HepG2 (cell line): Measurements from ENCODE around the gene CBLB. TPM values are rescaled to one million over a fixed set of nuclear protein-coding genes. Genes with fewer than 3 reads are reported as not detected.
A peak's percentile ranks its signal among the peaks of the same experiment; 100 is the strongest.

Experiments
- DNMT1 ChIP-seq: sonication (generic); formaldehyde crosslinking; IDR thresholded peaks from 2 replicates; pipeline ENCODE4 v1.5.1; 2020; ENCODE audit warnings: mild to moderate bottlenecking, missing genetic modification reagents
- HIVEP1 ChIP-seq: sonication (generic); formaldehyde crosslinking; IDR thresholded peaks from 2 replicates; pipeline ENCODE4 v1.4.0; 2020; ENCODE audit warnings: mild to moderate bottlenecking, missing genetic modification reagents
- HOXA7 ChIP-seq: sonication (generic); formaldehyde crosslinking; IDR thresholded peaks from 2 replicates; pipeline ENCODE4 v1.8.1; 2022; ENCODE audit warnings: mild to moderate bottlenecking, missing genetic modification reagents, moderate library complexity
- JUN ChIP-seq: sonication (generic); formaldehyde crosslinking; IDR thresholded peaks from 2 replicates; pipeline ENCODE4 v1.4.0; 2020; ENCODE audit warnings: mild to moderate bottlenecking, missing genetic modification reagents
- JUNB ChIP-seq: sonication (generic); formaldehyde crosslinking; IDR thresholded peaks from 2 replicates; pipeline ENCODE4 v1.8.0; 2022; ENCODE audit warnings: missing genetic modification reagents, mild to moderate bottlenecking, borderline replicate concordance
- MTA1 ChIP-seq: sonication (generic); formaldehyde crosslinking; IDR thresholded peaks from 2 replicates; pipeline ENCODE4 v1.4.0; 2020; ENCODE audit warnings: missing genetic modification reagents, mild to moderate bottlenecking, borderline replicate concordance
- NFIC ChIP-seq: IDR thresholded peaks from 2 replicates; pipeline ENCODE4 v1.6.1; 2012; ENCODE audit warnings: mild to moderate bottlenecking, low read length, inconsistent platforms
- PAWR ChIP-seq: sonication (generic); formaldehyde crosslinking; IDR thresholded peaks from 2 replicates; pipeline ENCODE4 v1.4.0; 2020; ENCODE audit warnings: missing genetic modification reagents, mild to moderate bottlenecking, borderline replicate concordance
- PHF20 ChIP-seq: sonication (generic); formaldehyde crosslinking; IDR thresholded peaks from 2 replicates; pipeline ENCODE4 v1.5.0; 2020; ENCODE audit warnings: mild to moderate bottlenecking, missing genetic modification reagents
- POLR2A ChIP-seq, 2 experiments: IDR thresholded peaks; 2 replicates each; pipeline ENCODE4 v1.6.1; 2011; ENCODE audit warnings: low read depth in 2 of 2, low read length in 2 of 2, mild to moderate bottlenecking in 1 of 2, moderate library complexity in 1 of 2; ENCODE audit not compliant: insufficient read depth in 1 of 2
- SMARCE1 ChIP-seq: fragments of 450-650 bp; IDR thresholded peaks from 2 replicates; pipeline ENCODE4 v1.6.1; 2017; ENCODE audit warnings: borderline replicate concordance
- THYN1 ChIP-seq: sonication (generic); formaldehyde crosslinking; IDR thresholded peaks from 2 replicates; pipeline ENCODE4 v1.8.1; 2023; ENCODE audit warnings: low read depth, mild to moderate bottlenecking, moderate library complexity, missing genetic modification reagents, borderline replicate concordance
- TOE1 ChIP-seq: sonication (generic); formaldehyde crosslinking; IDR thresholded peaks from 2 replicates; pipeline ENCODE4 v1.4.0; 2020; ENCODE audit warnings: mild to moderate bottlenecking, missing genetic modification reagents
- ZNF160 ChIP-seq: sonication (generic); formaldehyde crosslinking; IDR thresholded peaks from 2 replicates; pipeline ENCODE4 v1.8.0; 2022; ENCODE audit warnings: mild to moderate bottlenecking, inconsistent platforms, missing genetic modification reagents
- ZNF253 ChIP-seq: sonication (generic); formaldehyde crosslinking; IDR thresholded peaks from 2 replicates; pipeline ENCODE4 v1.8.0; 2022; ENCODE audit warnings: mild to moderate bottlenecking, missing genetic modification reagents, borderline replicate concordance
- ZNF556 ChIP-seq: sonication (generic); formaldehyde crosslinking; IDR thresholded peaks from 2 replicates; pipeline ENCODE4 v1.4.0; 2020; ENCODE audit warnings: mild to moderate bottlenecking, missing genetic modification reagents, borderline replicate concordance
- ZNF562 ChIP-seq: sonication (generic); formaldehyde crosslinking; IDR thresholded peaks from 2 replicates; pipeline ENCODE4 v1.8.0; 2022; ENCODE audit warnings: missing genetic modification reagents, borderline replicate concordance
- ZNF563 ChIP-seq: sonication (generic); formaldehyde crosslinking; IDR thresholded peaks from 2 replicates; pipeline ENCODE4 v1.8.0; 2022; ENCODE audit warnings: mild to moderate bottlenecking, moderate library complexity, missing genetic modification reagents
- ZNF75D ChIP-seq: sonication (generic); formaldehyde crosslinking; IDR thresholded peaks from 2 replicates; pipeline ENCODE4 v1.8.1; 2023; ENCODE audit warnings: missing genetic modification reagents, mild to moderate bottlenecking, borderline replicate concordance
- polyA plus RNA-seq, 8 experiments: library from polyadenylated mRNA; depleted of rRNA in 3 of 8; stranded (reverse) in 7 of 8; unstranded in 1 of 8; fragments of >200 nt; fragmentation: Illumina TruSeq in 4 of 8; extraction: Trizol in 4 of 8; gene quantifications; 2 replicates each; pipeline versions ENCODE4 v1.2.1 to v1.2.3, GENCODE V29; 2011 to 2016; ENCODE audit warnings: low read depth in 4 of 8, missing spikeins in 1 of 8, mixed read lengths in 1 of 8; ENCODE audit not compliant: insufficient read depth in 1 of 8
- total RNA-seq, 5 experiments: library from RNA; depleted of rRNA; stranded (reverse); fragments of >200 nt; fragmentation: Illumina TruSeq; extraction: Trizol; gene quantifications; 2 replicates each; pipeline ENCODE4 v1.2.3, GENCODE V29; 2016; ENCODE audit warnings: low read depth in 1 of 5
- TF ChIP-seq, protein P1 (sequence below): IDR thresholded peaks from 2 replicates; pipeline ENCODE4 v1.6.1; 2018; ENCODE audit warnings: missing genetic modification reagents, mild to moderate bottlenecking, missing compliant biosample characterization
- TF ChIP-seq, protein P2 (sequence below): sonication (generic); formaldehyde crosslinking; IDR thresholded peaks from 2 replicates; pipeline ENCODE4 v1.5.0; 2020; ENCODE audit warnings: missing genetic modification reagents
- TF ChIP-seq, protein P3 (sequence below): sonication (generic); formaldehyde crosslinking; IDR thresholded peaks from 2 replicates; pipeline ENCODE4; 2020; ENCODE audit warnings: missing genetic modification reagents, mild to moderate bottlenecking, borderline replicate concordance
- TF ChIP-seq, protein P4 (sequence below): sonication (generic); formaldehyde crosslinking; conservative IDR thresholded peaks from 2 replicates; pipeline ENCODE4 v1.8.0; 2022; ENCODE audit warnings: mild to moderate bottlenecking, moderate library complexity, missing genetic modification reagents

CBLB gene
- total and polyA plus RNA-seq, 2 of the 13 experiments (the other 11 are each of a cell fraction or from before 2014, with no cell fraction given), result 9.8 to 16.4 TPM

DNA sequence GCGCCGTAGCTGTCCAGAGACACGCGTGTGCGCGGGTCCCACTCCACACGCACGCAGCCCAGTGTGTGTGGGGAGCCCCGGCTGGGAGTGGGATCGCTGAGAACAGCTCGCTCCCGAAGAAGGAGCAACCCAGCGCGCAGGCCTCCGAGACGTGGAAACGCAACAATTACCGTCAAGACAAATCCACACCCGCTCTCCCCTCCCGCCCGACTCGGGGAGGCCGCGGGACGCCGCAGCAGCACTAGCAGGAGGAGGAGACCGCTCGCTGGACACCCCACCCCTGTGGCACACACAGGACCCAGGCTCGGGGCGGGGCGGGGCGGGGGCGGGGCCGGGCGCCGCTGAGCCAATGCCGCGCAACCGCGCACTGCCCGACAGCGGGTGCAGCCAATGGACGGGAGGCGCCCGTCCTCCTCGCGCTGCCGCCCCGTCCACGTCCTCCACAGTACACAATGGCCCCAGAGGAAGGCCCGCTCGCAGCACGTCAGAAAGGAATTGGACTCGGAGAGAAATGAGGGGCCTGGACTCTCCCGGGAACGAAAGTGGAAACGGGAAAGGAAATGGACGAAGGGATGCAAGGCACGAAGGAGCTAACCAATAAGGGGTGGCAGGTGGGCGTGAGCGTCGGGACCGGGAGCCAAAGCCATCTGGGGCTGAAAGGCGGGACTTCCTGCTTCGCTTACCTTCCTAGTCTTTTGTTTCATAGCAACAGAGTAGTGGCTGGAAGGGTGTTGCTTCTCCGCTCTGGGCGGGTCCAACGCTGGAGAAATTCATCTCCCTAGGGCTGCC lies at the start of gene CBLB (continued):
- TF ChIP-seq NFIC (no peak), THYN1 (no peak), PHF20 (CRISPR knock-in tag) (peak; percentile 52; the same call in 1 of the 2 replicates), HIVEP1 (CRISPR knock-in tag) (no peak), ZNF562 (no peak), ZNF556 (peak; percentile 60; the same call in 1 of the 2 replicates), SMARCE1 (no peak), TOE1 (no peak), JUN (CRISPR knock-in tag) (no peak), MTA1 (0 out of 2 replicates have a peak, but pooled peaks have one; percentile 79), ZNF253 (CRISPR knock-in tag) (no peak; the same call in 1 of the 2 replicates), HOXA7 (no peak), PAWR (CRISPR knock-in tag) (no peak), ZNF160 (no peak), ZNF75D (no peak), JUNB (CRISPR knock-in tag) (no peak), DNMT1 (CRISPR knock-in tag) (no peak), ZNF563 (CRISPR knock-in tag) (no peak), POLR2A (IDR thresholded peaks at IDR 0.05; ENCODE audit: insufficient read depth in 1 of 2, low read depth in 2 of 2, low read length in 2 of 2) (peak; percentile 48 to 73; a peak in 3 of 4 replicates)
- TF ChIP-seq, protein P1, sequence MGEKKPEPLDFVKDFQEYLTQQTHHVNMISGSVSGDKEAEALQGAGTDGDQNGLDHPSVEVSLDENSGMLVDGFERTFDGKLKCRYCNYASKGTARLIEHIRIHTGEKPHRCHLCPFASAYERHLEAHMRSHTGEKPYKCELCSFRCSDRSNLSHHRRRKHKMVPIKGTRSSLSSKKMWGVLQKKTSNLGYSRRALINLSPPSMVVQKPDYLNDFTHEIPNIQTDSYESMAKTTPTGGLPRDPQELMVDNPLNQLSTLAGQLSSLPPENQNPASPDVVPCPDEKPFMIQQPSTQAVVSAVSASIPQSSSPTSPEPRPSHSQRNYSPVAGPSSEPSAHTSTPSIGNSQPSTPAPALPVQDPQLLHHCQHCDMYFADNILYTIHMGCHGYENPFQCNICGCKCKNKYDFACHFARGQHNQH (CRISPR knock-in tag), result peak; percentile 72; the same call in 1 of the 2 replicates
- TF ChIP-seq, protein P2, sequence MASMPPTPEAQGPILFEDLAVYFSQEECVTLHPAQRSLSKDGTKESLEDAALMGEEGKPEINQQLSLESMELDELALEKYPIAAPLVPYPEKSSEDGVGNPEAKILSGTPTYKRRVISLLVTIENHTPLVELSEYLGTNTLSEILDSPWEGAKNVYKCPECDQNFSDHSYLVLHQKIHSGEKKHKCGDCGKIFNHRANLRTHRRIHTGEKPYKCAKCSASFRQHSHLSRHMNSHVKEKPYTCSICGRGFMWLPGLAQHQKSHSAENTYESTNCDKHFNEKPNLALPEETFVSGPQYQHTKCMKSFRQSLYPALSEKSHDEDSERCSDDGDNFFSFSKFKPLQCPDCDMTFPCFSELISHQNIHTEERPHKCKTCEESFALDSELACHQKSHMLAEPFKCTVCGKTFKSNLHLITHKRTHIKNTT (CRISPR knock-in tag), result no peak
- TF ChIP-seq, protein P3, sequence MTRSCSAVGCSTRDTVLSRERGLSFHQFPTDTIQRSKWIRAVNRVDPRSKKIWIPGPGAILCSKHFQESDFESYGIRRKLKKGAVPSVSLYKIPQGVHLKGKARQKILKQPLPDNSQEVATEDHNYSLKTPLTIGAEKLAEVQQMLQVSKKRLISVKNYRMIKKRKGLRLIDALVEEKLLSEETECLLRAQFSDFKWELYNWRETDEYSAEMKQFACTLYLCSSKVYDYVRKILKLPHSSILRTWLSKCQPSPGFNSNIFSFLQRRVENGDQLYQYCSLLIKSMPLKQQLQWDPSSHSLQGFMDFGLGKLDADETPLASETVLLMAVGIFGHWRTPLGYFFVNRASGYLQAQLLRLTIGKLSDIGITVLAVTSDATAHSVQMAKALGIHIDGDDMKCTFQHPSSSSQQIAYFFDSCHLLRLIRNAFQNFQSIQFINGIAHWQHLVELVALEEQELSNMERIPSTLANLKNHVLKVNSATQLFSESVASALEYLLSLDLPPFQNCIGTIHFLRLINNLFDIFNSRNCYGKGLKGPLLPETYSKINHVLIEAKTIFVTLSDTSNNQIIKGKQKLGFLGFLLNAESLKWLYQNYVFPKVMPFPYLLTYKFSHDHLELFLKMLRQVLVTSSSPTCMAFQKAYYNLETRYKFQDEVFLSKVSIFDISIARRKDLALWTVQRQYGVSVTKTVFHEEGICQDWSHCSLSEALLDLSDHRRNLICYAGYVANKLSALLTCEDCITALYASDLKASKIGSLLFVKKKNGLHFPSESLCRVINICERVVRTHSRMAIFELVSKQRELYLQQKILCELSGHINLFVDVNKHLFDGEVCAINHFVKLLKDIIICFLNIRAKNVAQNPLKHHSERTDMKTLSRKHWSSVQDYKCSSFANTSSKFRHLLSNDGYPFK (CRISPR knock-in tag), result no peak
- TF ChIP-seq, protein P4, sequence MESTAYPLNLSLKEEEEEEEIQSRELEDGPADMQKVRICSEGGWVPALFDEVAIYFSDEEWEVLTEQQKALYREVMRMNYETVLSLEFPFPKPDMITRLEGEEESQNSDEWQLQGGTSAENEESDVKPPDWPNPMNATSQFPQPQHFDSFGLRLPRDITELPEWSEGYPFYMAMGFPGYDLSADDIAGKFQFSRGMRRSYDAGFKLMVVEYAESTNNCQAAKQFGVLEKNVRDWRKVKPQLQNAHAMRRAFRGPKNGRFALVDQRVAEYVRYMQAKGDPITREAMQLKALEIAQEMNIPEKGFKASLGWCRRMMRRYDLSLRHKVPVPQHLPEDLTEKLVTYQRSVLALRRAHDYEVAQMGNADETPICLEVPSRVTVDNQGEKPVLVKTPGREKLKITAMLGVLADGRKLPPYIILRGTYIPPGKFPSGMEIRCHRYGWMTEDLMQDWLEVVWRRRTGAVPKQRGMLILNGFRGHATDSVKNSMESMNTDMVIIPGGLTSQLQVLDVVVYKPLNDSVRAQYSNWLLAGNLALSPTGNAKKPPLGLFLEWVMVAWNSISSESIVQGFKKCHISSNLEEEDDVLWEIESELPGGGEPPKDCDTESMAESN (CRISPR knock-in tag), result peak; percentile 90
